Activated CD4-positive, alpha-beta T cell treated with anti-CD3 and anti-CD28 coated beads for 48 hours (primary cell): Measurements from ENCODE around the gene ABCC4.
"Not testable (repeated sequence)": the region's sequence is repeated elsewhere in the genome, so short reads cannot be mapped to it uniquely, and the experiment has no call there.

Experiments
- DNase-seq: peaks from one replicate; pipeline ENCODE4 v3.0.0-alpha.2; 2020

ABCC4 gene

GRCh38 chr13:95193509-95194230 is 107.6 kb downstream of the ABCC4 start:
- no peak for DNase-seq

- no peak for DNase-seq
Observed at GRCh38 chr13:95192998-95193397, 108.3 kb downstream of the ABCC4 start.

GRCh38 chr13:95192564-95192945 is 108.7 kb downstream of the ABCC4 start:
- not testable (repeated sequence) for DNase-seq

- DNase-seq = peak; percentile 81
Observed at GRCh38 chr13:95191821-95192563, 109.3 kb downstream of the ABCC4 start.

GRCh38 chr13:95188128-95188527 is 113.1 kb downstream of the ABCC4 start:
- no peak for DNase-seq

- DNase-seq = peak; percentile 41
Observed at GRCh38 chr13:95185851-95186250, 115.4 kb downstream of the ABCC4 start.

GRCh38 chr13:95185311-95185710 is 115.9 kb downstream of the ABCC4 start:
- DNase-seq = no peak

- DNase-seq = no peak
Observed at GRCh38 chr13:95184317-95184716, 116.9 kb downstream of the ABCC4 start.

- no peak for DNase-seq
Observed at GRCh38 chr13:95182570-95183265, 118.5 kb downstream of the ABCC4 start.

- no peak for DNase-seq
Observed at GRCh38 chr13:95181586-95181985, 119.7 kb downstream of the ABCC4 start.

- DNase-seq = no peak
Observed at GRCh38 chr13:95180513-95181245, 120.6 kb downstream of the ABCC4 start.

- DNase-seq = peak; percentile 23
Observed at GRCh38 chr13:95176611-95177259, 124.5 kb downstream of the ABCC4 start.

- DNase-seq = no peak
Observed at GRCh38 chr13:95174517-95174916, 126.7 kb downstream of the ABCC4 start.

GRCh38 chr13:95168191-95168590 is 133.1 kb downstream of the ABCC4 start:
- no peak for DNase-seq

- not testable (repeated sequence) for DNase-seq
Observed at GRCh38 chr13:95167003-95167402, 134.2 kb downstream of the ABCC4 start.

- DNase-seq = no peak
Observed at GRCh38 chr13:95164830-95165229, 136.4 kb downstream of the ABCC4 start.

- DNase-seq = no peak
Observed at GRCh38 chr13:95160112-95160906, 140.9 kb downstream of the ABCC4 start.

- DNase-seq = no peak
Observed at GRCh38 chr13:95159458-95159857, 141.8 kb downstream of the ABCC4 start.

- DNase-seq = no peak
Observed at GRCh38 chr13:95156208-95156607, 145.0 kb downstream of the ABCC4 start.

GRCh38 chr13:95155504-95155903 is 145.7 kb downstream of the ABCC4 start:
- DNase-seq = no peak

GRCh38 chr13:95155093-95155492 is 146.2 kb downstream of the ABCC4 start:
- DNase-seq = no peak

GRCh38 chr13:95154413-95154886 is 146.8 kb downstream of the ABCC4 start:
- DNase-seq = no peak
